Measurements from ENCODE around the gene CFAP74.

DNA sequence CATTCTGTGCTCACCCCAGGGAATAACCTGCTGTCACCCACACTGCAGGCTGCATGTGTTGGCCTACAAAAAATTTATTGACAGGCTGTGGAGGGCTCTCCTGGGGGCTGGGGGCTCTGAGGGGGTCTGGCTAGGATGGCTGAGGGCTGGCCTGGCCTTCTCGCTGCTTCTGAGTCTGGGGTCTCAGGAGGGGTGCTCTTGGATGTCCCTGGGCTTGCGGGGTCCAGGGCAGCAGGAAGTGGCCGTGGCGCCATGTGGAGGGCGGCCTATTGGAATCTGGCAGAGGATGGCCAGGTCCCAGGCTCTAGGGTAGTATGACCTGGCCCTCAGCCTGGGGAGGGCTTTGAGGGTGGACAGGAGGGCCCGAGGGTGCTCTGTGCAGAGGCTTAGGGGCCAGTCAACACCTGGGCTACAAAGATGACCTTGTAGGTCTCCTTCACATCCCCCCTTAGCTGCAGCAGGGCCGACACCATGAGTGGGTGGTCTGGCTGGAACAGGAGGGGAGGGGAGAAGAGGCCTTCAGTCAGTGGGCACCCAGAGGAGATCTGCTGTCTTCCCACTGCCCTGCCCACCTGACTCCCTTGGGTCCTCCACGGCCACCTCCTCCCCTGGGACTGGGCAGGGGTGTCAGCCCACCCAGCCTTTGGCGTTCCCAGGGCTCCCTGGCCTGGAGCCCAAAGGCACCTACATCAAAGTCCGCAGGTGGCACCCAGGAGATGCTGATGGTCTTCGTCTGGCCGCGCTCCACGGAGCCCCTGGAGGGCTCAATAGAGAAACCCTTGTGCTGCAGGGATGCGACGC is 81.5 kb downstream of the CFAP74 start:
- TF ChIP-seq, protein P1, sequence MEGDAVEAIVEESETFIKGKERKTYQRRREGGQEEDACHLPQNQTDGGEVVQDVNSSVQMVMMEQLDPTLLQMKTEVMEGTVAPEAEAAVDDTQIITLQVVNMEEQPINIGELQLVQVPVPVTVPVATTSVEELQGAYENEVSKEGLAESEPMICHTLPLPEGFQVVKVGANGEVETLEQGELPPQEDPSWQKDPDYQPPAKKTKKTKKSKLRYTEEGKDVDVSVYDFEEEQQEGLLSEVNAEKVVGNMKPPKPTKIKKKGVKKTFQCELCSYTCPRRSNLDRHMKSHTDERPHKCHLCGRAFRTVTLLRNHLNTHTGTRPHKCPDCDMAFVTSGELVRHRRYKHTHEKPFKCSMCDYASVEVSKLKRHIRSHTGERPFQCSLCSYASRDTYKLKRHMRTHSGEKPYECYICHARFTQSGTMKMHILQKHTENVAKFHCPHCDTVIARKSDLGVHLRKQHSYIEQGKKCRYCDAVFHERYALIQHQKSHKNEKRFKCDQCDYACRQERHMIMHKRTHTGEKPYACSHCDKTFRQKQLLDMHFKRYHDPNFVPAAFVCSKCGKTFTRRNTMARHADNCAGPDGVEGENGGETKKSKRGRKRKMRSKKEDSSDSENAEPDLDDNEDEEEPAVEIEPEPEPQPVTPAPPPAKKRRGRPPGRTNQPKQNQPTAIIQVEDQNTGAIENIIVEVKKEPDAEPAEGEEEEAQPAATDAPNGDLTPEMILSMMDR (IDR thresholded peaks at IDR 0.05), result no peak
- TF ChIP-seq POLR2A (IDR thresholded peaks at IDR 0.05), result no peak
